HG03108 (cell line): ENCODE measurements around the gene GOLM1.
"Not testable (repeated sequence)": the region's sequence is repeated elsewhere in the genome, so short reads cannot be mapped to it uniquely, and the experiment has no call there.

Experiments used
- ATAC-seq: cut with Tn5 transposase; IDR thresholded peaks from one replicate; pipeline ENCODE4 v1.9.1; 2021; ENCODE audit warnings: moderate library complexity; ENCODE audit not compliant: unreplicated experiment

Gene GOLM1

DNA sequence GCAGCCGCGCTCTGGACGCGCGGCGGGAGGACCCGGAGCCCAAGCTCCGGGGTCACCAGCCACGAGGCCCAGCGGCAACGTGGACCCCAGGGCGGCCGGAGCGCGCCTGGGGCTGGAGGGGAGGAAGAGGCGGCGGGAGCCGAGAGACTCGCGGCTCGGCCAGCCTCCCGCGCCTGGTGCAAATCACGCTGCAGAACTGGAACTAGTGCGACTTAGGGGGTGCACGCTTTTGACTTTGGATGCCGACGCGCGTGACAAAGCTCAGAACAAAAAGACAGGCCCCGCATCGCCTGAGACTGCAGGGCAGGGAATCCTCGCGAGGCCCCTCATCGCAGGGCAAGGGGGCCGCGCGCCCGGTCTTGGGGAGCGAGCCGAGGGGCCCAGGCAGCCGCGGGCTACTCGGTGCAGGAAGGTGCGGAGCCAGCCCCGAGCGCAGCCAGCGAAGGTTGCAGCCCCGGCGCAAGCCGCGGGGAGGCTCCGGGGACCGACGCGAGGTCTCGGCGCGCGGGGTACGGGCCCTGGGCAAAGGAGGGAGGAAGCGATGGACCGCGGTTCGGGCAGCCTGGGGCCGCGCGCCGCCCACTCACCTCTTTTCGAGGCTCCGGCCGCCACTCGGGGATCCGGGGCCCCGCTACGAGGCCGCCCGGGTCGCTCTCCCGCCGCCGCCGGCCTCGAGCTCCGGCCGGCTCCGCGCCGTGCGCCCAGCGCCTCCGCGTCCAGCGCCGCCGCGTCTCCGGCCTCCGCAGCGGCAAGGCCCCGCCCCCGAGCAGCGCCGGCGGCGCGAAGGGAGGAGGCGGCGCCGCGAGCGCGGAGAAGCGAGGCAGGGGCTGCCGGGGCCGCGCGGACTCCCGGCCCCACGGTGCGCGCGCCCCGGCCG lies at the start of gene GOLM1:
GOLM1 (minus strand) TSS at position 735 of the 877 bp plus-strand sequence. CDS start 20,238 bp downstream, outside the sequence.
- peak; percentile 69 for ATAC-seq

DNA sequence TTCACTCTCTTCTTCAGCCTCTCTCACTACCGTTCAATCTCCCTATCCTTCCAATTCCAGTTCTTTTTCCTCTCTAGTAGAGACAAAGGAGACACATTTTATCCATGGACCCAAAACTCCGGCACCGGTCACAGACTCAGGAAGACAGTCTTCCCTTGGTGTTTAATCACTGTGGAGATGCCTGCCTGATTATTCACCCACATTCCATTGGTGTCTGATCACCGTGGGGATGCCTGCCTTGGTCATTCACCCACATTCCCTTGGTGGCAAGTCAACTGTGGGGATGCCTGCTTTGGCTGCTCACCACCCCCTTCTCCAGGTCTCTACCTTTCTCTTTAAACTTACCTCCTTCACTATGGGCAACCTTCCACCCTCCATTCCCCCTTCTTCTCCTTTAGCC lies 47.3 kb upstream of the GOLM1 start:
- not testable (repeated sequence) for ATAC-seq

DNA sequence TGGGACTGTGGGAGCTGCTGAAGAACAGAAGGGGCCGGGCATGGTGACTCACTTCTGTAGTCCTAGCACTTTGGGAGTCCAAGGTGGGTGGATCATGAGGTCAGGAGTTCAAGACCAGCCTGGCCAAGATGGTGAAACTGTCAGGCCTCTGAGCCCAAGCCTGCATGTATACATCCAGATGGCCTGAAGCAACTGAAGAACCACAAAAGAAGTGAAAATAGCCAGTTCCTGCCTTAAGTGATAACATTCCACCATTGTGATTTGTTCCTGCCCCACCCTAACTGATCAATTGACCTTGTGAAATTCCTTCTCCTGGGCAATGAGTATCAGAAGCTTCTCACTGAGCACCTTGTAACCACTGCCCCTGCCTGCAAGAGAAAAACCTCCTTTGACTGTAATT lies 46.6 kb upstream of the GOLM1 start:
- not testable (repeated sequence) for ATAC-seq

DNA sequence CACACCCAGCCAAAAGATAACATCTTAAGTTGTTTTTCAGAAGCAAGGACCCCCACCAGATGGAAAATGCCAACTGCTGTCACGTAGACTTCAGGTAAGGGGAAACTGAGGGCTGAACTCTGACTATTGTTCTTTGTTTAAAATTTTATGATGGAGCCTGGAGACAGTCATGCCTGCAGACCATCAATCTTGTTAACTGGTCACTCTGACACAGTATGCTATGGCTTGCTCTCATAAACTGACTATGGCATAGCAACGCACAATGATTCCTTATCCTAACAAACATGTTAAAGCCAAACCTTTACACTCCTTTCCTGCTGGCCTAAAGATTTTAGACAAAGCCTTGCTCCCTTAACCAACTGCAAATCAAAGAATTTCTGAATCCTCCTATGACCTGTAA lies 43.6 kb upstream of the GOLM1 start:
- ATAC-seq: no peak

DNA sequence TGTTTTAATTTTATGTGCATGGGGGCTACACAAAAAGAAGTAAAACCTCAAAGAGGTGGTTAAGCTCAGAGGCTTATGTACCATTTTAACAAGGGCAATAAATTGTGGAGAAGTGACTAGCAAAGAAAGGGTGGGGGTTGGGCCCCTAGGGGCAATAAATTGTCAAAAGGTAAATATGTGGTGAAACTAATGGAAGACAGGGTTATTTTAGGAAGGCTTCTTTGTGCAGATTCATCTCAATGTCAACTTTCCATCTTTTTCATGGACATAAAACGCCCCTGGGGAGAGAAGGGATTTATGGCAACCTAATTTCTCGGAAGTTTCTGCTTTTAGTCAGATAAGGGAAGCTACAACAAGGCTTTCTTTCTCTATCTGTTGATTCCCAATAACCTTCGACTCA lies 42.5 kb upstream of the GOLM1 start:
- no peak for ATAC-seq

GRCh38 chr9:86135371-86135770 lies 36.0 kb upstream of the GOLM1 start:
- no peak for ATAC-seq

DNA sequence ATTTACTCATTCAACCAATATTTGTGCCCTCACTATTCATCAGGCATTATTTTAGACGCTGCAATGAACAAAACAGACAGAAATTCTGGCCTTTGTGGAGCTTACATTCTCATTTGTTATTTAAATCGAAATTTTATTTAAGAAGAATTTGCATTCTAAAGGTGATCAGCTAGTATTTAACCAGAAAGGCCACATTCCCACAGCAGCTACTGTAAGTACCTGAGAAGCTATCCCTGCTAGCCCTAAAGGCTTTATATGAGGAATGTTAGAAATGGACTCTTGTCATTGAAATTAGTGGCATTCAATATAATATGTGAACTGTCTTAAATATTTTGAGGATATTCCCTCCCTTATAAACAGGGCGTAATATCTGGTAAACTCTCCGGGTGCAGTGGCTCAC lies 35.0 kb upstream of the GOLM1 start:
- ATAC-seq: no peak

GRCh38 chr9:86128235-86128822 lies 29.0 kb upstream of the GOLM1 start:
- ATAC-seq: no peak

DNA sequence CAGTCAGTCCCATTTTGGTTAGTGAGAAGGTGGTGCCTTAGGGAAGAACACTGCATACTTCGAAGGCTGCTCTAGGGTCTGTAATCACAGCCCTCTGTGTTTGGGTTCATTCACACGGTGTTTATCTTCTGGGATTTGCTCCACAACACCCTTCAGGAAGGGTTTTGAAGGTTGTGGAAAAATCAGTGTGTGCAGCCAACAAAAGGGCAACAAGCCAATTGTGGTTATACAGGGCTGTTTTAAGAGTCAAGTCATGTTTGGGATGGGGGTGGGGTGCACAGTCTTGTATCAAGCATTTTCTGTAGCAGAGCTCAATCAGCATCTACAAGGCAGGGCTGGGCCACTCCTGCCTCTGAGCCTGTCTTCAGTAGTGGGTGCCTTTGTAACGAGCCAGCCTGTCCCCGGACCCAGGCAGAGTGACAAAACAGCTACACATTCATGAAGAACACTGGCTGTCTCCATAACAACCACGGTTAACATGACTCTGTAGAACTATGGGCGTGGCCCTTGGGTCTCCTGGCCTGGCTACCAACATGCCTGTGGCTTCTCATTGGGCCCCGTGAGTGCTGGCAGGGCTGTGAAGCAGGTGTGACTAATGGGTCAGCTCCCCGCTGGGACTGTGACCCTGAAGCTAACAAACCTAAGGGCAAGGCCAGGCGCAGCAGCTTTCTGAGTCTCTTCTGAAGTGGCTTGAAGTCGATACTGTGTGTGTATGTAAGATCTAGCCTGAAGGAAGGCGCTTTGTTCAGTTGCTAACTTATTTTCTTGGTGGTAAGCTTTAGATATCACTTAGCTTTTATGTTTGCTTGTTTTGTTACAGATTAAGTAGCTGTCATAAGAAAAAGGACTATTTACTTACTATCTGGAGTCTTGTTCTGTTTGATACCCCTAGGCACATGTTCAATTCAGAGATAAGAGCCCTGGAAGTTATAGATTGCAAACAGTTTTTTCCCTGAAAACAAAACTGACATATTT lies 27.9 kb upstream of the GOLM1 start:
- ATAC-seq: no peak

DNA sequence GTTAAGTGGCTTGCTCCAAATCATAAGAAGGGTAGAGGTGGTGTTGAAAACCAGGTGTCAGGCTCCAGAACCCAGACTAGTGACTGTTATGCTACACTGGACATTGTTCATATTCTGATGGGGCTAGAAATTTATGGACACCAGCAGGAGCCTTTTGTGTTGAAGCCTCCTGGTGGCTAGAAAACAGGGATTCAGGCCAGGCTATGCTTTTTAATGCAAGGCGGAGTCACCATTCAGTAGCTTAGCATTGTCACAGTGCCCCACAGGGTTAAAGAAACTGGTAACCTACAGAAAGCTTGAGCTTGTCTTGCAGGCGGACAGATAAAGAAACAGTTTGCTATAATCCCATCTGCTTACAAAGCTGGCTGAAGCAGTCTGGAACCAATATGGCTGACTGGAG lies 23.0 kb upstream of the GOLM1 start:
- ATAC-seq: no peak

GRCh38 chr9:86119457-86119856 lies 20.1 kb upstream of the GOLM1 start:
- no peak for ATAC-seq

DNA sequence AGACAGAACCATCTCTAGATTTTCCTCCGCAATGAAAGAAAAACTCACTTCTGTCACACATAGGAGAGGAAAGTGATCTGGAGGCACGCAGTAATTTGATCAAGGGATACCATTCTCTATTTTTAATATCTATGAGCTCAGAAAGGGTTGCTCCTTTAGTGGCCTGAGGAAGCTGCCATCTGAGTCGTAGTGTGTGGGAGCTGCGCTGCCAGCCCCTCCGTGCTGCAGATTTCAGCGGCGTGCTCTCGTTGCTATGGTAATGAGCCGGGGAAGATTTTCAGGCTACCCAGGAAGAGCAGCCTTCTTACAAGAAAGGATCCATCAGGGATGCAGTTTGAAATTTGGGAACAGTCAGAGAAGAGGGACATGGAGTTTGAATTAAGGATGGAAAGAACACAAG lies 17.1 kb upstream of the GOLM1 start:
- ATAC-seq: no peak

- no peak for ATAC-seq
These were observed 16.5 kb upstream of the GOLM1 start for GRCh38 chr9:86115886-86116285.

DNA sequence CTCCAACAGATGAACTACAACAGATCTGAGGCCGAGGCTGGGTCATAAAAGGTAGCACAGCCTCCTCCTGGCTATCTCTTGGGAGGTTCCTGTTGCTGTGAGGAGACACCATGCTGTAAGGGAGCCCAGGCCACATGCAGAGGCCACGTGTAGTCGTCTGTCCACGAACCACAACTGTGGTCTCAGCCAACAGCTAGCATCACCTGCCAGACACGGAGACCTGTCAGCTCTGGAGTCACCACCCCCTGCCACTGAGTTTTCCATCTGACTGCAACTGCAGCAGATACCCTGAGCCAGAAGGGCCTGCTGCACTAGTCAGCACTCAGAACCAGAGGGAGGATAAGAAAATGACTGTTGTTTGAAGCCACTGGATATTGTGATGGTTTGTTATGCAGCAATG lies 12.7 kb upstream of the GOLM1 start:
- ATAC-seq: no peak

DNA sequence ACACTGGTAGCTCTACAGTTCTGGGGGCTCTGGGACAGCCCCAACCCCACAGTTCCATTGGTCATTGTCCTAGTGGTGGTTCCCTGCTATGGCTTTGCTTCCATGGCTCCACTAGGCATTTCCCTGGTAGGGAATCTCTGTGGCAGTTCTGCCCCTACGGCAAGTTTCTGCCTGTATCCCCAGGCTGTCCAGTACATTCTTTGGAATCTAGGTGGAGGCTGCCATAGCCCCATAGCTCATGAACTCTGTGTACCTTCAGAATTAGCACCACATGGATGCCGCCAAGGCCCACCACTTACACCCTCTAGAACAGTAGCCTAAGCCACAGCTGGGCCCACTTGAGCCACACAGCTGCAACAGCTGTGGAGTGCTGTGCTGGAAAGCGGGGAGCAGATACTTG lies 3.3 kb upstream of the GOLM1 start:
- ATAC-seq: no peak

GRCh38 chr9:86099701-86100364 lies 475 bp upstream of the GOLM1 start:
- ATAC-seq: no peak

DNA sequence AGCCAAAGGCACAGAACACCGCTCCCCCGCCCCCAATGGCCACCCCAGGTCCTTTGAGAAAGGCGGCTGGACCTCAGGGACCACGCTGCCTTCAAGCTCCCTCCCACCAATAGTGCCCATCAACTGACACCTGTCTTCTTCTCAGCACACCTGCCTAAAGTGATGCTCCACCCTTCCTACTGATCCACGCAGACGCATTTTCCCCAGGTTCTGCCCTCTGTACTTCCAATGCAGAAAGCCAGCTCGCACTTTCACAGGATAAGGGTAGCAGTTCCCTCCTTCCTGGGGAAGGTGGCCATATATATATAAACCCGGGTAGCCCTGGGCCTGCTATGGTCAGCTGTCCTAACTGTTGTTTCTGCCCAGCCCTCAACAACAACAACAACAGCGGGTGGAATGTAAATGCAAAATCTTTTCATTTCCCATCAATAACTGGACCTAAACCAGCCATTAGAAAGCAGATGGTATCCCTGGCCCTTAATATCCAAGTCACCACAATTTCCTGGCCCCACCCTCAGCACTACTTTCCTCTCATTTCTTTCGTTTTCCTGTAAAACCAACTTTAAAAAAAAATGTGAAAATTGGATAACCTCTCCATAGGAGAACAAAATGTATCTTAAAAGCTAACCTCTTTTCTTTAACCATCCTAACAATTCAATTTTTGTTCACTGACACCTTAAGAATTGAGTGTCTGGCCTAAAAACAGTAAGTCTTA lies 1.7 kb downstream of the GOLM1 start:
- no peak for ATAC-seq

DNA sequence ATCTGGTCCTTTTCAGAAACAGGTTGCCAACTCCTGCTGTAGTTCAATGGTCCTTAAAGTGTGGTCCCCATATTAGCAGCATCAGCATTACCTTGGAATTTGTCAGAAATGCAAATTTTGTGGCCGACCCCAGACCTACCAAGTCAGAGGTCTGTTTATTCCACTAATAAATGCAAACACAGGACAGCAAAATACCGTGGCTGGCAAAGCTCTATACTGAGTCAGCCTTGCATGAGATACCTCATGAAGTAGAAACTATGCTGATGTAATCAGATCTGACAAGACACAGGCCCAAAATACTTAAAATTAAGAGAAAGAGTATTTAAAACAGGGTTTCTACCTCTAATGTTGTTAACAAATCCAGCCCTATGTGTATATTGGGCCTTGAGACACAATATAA lies 3.0 kb downstream of the GOLM1 start:
- ATAC-seq: no peak

DNA sequence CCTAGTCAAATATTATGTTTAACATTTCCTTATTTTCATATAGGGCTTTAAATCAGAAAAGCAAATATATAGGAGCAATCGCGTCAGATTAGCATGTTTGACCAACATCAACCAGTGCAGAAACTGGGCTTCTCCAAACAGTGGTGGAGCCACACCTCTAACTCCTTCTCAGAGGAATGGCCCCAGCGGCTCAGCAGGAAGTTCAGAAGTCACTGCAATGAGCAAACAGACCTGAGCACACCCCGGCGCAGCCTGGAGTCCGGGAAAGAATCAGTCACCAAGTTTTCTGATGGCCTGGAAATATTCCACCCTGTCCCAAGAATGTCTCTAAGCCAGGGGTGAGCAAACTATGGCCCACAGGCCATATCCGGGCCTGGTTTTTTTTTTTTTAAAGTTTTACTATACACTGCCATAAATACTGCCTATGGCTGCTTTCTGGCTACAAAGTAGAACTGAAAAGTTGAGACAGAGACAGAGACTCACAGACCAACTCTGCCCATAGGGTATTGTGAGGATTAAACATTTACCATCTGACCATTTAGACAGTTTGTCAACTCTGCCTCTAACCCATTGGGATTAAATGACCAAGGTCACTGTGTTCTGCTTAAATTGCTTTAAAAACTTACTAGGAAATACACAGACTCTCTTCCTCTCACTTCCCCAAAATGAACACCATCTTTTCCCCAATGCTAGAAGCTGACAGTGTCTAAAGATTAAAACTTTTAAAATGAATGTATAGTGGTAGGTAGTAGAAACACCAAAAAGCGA lies 5.4 kb downstream of the GOLM1 start:
- ATAC-seq: peak; percentile 81
